ENCODE data around the gene UPK2.

UPK2 gene

GRCh38 chr11:118911113-118911879 is 44.8 kb upstream of the UPK2 start:
- H3K36me3 ChIP-seq (ENCODE audit: insufficient read depth, low read length): peaks cover 2% of the 10 kb centered on the region; the same call in 1 of the 2 replicates
- peak overlapping the region; percentile 70 for H3K4me3 ChIP-seq
- no peaks in the 10 kb centered on the region for H3K9me3 ChIP-seq (ENCODE audit: low read depth, low read length)
- no peak for TF ChIP-seq FOXP2 (optimal IDR thresholded peaks at IDR 0.05; ENCODE audit: control extremely low read depth, extremely low read length, insufficient read depth)
- no peak for TF ChIP-seq POLR2AphosphoS5 (IDR thresholded peaks at IDR 0.05; ENCODE audit: borderline replicate concordance, low read depth, low read length)
- TF ChIP-seq EZH2 (IDR thresholded peaks at IDR 0.05): no peak
- peak overlapping the region; percentile 81 for H3K9ac ChIP-seq (ENCODE audit: insufficient read length)
- no peak for DNase-seq (ENCODE audit: low read depth, low spot score)
- H3K27ac ChIP-seq: peak overlapping the region; percentile 98

GRCh38 chr11:118911880-118912741 is 44.0 kb upstream of the UPK2 start:
- Histone ChIP-seq H3K36me3 (ENCODE audit: insufficient read depth, low read length) (no peaks in the 10 kb centered on the region), H3K9me3 (ENCODE audit: low read depth, low read length) (no peaks in the 10 kb centered on the region), H3K9ac (ENCODE audit: insufficient read length) (peak overlapping the region; percentile 81), H3K4me3 (peak overlapping the region; percentile 70), H3K27ac (peak overlapping the region; percentile 98)
- TF ChIP-seq EZH2 (IDR thresholded peaks at IDR 0.05): no peak
- TF ChIP-seq FOXP2 (optimal IDR thresholded peaks at IDR 0.05; ENCODE audit: control extremely low read depth, extremely low read length, insufficient read depth): no peak
- no peak for TF ChIP-seq POLR2AphosphoS5 (IDR thresholded peaks at IDR 0.05; ENCODE audit: borderline replicate concordance, low read depth, low read length)
- DNase-seq (ENCODE audit: low read depth, low spot score): no peak

GRCh38 chr11:118912742-118913410 is 43.2 kb upstream of the UPK2 start:
- Histone ChIP-seq H3K36me3 (ENCODE audit: insufficient read depth, low read length) (no peaks in the 10 kb centered on the region), H3K27ac (peak overlapping the region; percentile 98), H3K4me3 (no peak overlapping the region), H3K9ac (ENCODE audit: insufficient read length) (no peak overlapping the region), H3K9me3 (ENCODE audit: low read depth, low read length) (no peaks in the 10 kb centered on the region)
- DNase-seq (ENCODE audit: low read depth, low spot score): no peak
- no peak for TF ChIP-seq FOXP2 (optimal IDR thresholded peaks at IDR 0.05; ENCODE audit: control extremely low read depth, extremely low read length, insufficient read depth)
- TF ChIP-seq EZH2 (IDR thresholded peaks at IDR 0.05): no peak
- TF ChIP-seq POLR2AphosphoS5 (IDR thresholded peaks at IDR 0.05; ENCODE audit: borderline replicate concordance, low read depth, low read length): no peak

GRCh38 chr11:118913411-118914125 is 42.5 kb upstream of the UPK2 start:
- TF ChIP-seq POLR2AphosphoS5 (IDR thresholded peaks at IDR 0.05; ENCODE audit: borderline replicate concordance, low read depth, low read length) (no peak), EZH2 (IDR thresholded peaks at IDR 0.05) (no peak), FOXP2 (optimal IDR thresholded peaks at IDR 0.05; ENCODE audit: control extremely low read depth, extremely low read length, insufficient read depth) (no peak)
- Histone ChIP-seq H3K4me3 (no peak overlapping the region), H3K36me3 (ENCODE audit: insufficient read depth, low read length) (no peaks in the 10 kb centered on the region), H3K9me3 (ENCODE audit: low read depth, low read length) (no peaks in the 10 kb centered on the region), H3K9ac (ENCODE audit: insufficient read length) (no peak overlapping the region), H3K27ac (peak overlapping the region; percentile 98)
- DNase-seq (ENCODE audit: low read depth, low spot score): no peak

- no peaks in the 10 kb centered on the region for H3K9me3 ChIP-seq (ENCODE audit: low read depth, low read length)
- peak overlapping the region; percentile 85 for H3K27ac ChIP-seq
- no peak for DNase-seq (ENCODE audit: low read depth, low spot score)
- no peaks in the 10 kb centered on the region for H3K36me3 ChIP-seq (ENCODE audit: insufficient read depth, low read length)
- no peak overlapping the region for H3K9ac ChIP-seq (ENCODE audit: insufficient read length)
- H3K4me3 ChIP-seq: no peak overlapping the region
- TF ChIP-seq FOXP2 (optimal IDR thresholded peaks at IDR 0.05; ENCODE audit: control extremely low read depth, extremely low read length, insufficient read depth) (no peak), EZH2 (IDR thresholded peaks at IDR 0.05) (no peak), POLR2AphosphoS5 (IDR thresholded peaks at IDR 0.05; ENCODE audit: borderline replicate concordance, low read depth, low read length) (no peak)
These were observed 41.8 kb upstream of the UPK2 start for GRCh38 chr11:118914178-118914918.

- Histone ChIP-seq H3K9me3 (ENCODE audit: low read depth, low read length) (no peaks in the 10 kb centered on the region), H3K4me3 (no peak overlapping the region), H3K9ac (ENCODE audit: insufficient read length) (no peak overlapping the region), H3K27ac (peak overlapping the region; percentile 85), H3K36me3 (ENCODE audit: insufficient read depth, low read length) (no peaks in the 10 kb centered on the region)
- TF ChIP-seq EZH2 (IDR thresholded peaks at IDR 0.05): no peak
- no peak for DNase-seq (ENCODE audit: low read depth, low spot score)
These were observed 41.1 kb upstream of the UPK2 start for GRCh38 chr11:118914987-118915386.

- no peak for TF ChIP-seq POLR2AphosphoS5 (IDR thresholded peaks at IDR 0.05; ENCODE audit: borderline replicate concordance, low read depth, low read length)
- TF ChIP-seq EZH2 (IDR thresholded peaks at IDR 0.05): no peak
- TF ChIP-seq FOXP2 (optimal IDR thresholded peaks at IDR 0.05; ENCODE audit: control extremely low read depth, extremely low read length, insufficient read depth): no peak
- no peak overlapping the region for H3K9ac ChIP-seq (ENCODE audit: insufficient read length)
- DNase-seq (ENCODE audit: low read depth, low spot score): no peak
- H3K4me3 ChIP-seq: no peak overlapping the region
- H3K9me3 ChIP-seq (ENCODE audit: low read depth, low read length): no peaks in the 10 kb centered on the region
- peak overlapping the region; percentile 85 for H3K27ac ChIP-seq
- H3K36me3 ChIP-seq (ENCODE audit: insufficient read depth, low read length): no peaks in the 10 kb centered on the region
These were observed 40.7 kb upstream of the UPK2 start for GRCh38 chr11:118915396-118915795.
